ENCODE measurements around the gene GALNT5. TPM values are rescaled to one million over a fixed set of nuclear protein-coding genes. Genes with fewer than 3 reads are reported as not detected.
"Not testable (repeated sequence)": the region's sequence is repeated elsewhere in the genome, so short reads cannot be mapped to it uniquely, and the experiment has no call there.

Gene GALNT5
- total and polyA plus RNA-seq, 2 experiments from 2014 or later = 1.8 to 2.0 TPM

GRCh38 chr2:157220502-157220901 is 37.0 kb upstream of the GALNT5 start:
- no peak overlapping the region for H3K27ac ChIP-seq
- H3K27me3 ChIP-seq = no peaks in the 10 kb centered on the region
- H3K4me3 ChIP-seq = no peak overlapping the region
- DNase-seq (ENCODE audit: low read depth in 1 of 2, low spot score in 1 of 2) = no peak
- no peaks in the 10 kb centered on the region for H3K4me1 ChIP-seq (ENCODE audit: low read depth)
- H3K9me3 ChIP-seq (ENCODE audit: low read depth) = no peaks in the 10 kb centered on the region
- no peaks in the 10 kb centered on the region for H3K36me3 ChIP-seq
- no peak for TF ChIP-seq CTCF (IDR thresholded peaks at IDR 0.05; ENCODE audit: low read depth, low read length)

DNA sequence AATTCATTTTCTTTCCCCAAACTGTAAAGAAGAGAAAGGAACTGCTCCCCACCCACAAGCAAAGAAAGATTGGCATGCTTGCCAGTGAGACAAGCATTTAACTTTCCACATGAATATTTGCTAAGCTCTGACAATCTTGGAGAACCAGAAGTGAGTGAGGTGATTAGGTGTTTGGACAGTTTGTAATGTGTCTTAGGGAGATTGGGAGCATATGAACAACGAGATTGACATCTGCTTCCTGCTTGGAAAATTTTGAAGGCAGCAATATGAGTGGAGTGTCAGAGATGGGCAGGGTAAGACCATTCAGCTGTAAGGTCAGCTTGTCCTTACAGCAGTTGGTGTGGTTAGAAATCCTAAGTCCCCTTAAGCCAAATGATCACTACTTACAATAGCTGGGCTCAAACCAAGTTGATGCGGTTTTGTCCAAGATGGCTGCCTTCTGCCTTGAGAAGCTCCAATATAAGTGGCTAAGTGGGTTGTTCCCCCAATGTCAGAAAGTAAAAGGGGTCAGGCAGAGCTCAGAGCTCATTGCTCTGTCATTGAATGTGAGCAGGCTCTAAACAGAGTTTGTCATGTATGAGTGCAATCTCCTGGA is 36.0 kb upstream of the GALNT5 start:
- no peak for DNase-seq (ENCODE audit: low read depth in 1 of 2, low spot score in 1 of 2)
- Histone ChIP-seq H3K4me1 (ENCODE audit: low read depth) (no peaks in the 10 kb centered on the region), H3K27ac (no peak overlapping the region), H3K9me3 (ENCODE audit: low read depth) (no peaks in the 10 kb centered on the region), H3K4me3 (no peak overlapping the region), H3K27me3 (no peaks in the 10 kb centered on the region), H3K36me3 (no peaks in the 10 kb centered on the region)
- no peak for TF ChIP-seq CTCF (IDR thresholded peaks at IDR 0.05; ENCODE audit: low read depth, low read length)

GRCh38 chr2:157223624-157224205 is 33.8 kb upstream of the GALNT5 start:
- H3K27me3 ChIP-seq = no peaks in the 10 kb centered on the region
- H3K4me3 ChIP-seq = no peak overlapping the region
- TF ChIP-seq CTCF (IDR thresholded peaks at IDR 0.05; ENCODE audit: low read depth, low read length) = no peak
- no peak overlapping the region for H3K27ac ChIP-seq
- H3K4me1 ChIP-seq (ENCODE audit: low read depth) = no peaks in the 10 kb centered on the region
- DNase-seq (ENCODE audit: low read depth in 1 of 2, low spot score in 1 of 2) = no peak
- H3K9me3 ChIP-seq (ENCODE audit: low read depth) = no peaks in the 10 kb centered on the region
- no peaks in the 10 kb centered on the region for H3K36me3 ChIP-seq

DNA sequence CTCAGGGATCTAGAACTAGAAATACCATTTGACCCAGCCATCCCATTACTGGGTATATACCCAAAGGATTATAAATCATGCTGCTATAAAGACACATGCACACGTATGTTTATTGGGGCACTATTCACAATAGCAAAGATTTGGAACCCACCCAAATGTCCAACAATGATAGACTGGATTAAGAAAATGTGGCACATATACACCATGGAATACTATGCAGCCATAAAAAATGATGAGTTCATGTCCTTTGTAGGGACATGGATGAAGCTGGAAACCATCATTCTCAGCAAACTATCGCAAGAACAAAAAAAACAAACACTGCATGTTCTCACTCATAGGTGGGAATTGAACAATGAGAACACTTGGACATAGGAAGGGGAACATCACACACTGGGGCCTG is 33.1 kb upstream of the GALNT5 start:
- not testable (repeated sequence) for H3K27ac ChIP-seq; H3K9me3 ChIP-seq (ENCODE audit: low read depth); H3K4me3 ChIP-seq; DNase-seq (ENCODE audit: low read depth in 1 of 2, low spot score in 1 of 2); H3K4me1 ChIP-seq (ENCODE audit: low read depth); H3K36me3 ChIP-seq; H3K27me3 ChIP-seq

- no peak overlapping the region for H3K27ac ChIP-seq
- no peak overlapping the region for H3K4me3 ChIP-seq
- TF ChIP-seq CTCF (IDR thresholded peaks at IDR 0.05; ENCODE audit: low read depth, low read length) = no peak
- H3K36me3 ChIP-seq = no peaks in the 10 kb centered on the region
- H3K27me3 ChIP-seq = no peaks in the 10 kb centered on the region
- H3K4me1 ChIP-seq (ENCODE audit: low read depth) = no peaks in the 10 kb centered on the region
- no peak for DNase-seq (ENCODE audit: low read depth in 1 of 2, low spot score in 1 of 2)
- no peaks in the 10 kb centered on the region for H3K9me3 ChIP-seq (ENCODE audit: low read depth)
Measured at GRCh38 chr2:157227592-157227991, 29.9 kb upstream of the GALNT5 start.

GRCh38 chr2:157228946-157229345 is 28.6 kb upstream of the GALNT5 start:
- H3K27ac ChIP-seq = no peak overlapping the region
- DNase-seq (ENCODE audit: low read depth in 1 of 2, low spot score in 1 of 2) = no peak
- no peaks in the 10 kb centered on the region for H3K27me3 ChIP-seq
- no peaks in the 10 kb centered on the region for H3K4me1 ChIP-seq (ENCODE audit: low read depth)
- H3K36me3 ChIP-seq = no peaks in the 10 kb centered on the region
- no peaks in the 10 kb centered on the region for H3K9me3 ChIP-seq (ENCODE audit: low read depth)
- TF ChIP-seq CTCF (IDR thresholded peaks at IDR 0.05; ENCODE audit: low read depth, low read length) = no peak
- H3K4me3 ChIP-seq = no peak overlapping the region
